Measurements from ENCODE around the gene E2F3.

GRCh38 chr6:20492099-20492498 lies 90.4 kb downstream of the E2F3 start:
- TF ChIP-seq, protein P1, sequence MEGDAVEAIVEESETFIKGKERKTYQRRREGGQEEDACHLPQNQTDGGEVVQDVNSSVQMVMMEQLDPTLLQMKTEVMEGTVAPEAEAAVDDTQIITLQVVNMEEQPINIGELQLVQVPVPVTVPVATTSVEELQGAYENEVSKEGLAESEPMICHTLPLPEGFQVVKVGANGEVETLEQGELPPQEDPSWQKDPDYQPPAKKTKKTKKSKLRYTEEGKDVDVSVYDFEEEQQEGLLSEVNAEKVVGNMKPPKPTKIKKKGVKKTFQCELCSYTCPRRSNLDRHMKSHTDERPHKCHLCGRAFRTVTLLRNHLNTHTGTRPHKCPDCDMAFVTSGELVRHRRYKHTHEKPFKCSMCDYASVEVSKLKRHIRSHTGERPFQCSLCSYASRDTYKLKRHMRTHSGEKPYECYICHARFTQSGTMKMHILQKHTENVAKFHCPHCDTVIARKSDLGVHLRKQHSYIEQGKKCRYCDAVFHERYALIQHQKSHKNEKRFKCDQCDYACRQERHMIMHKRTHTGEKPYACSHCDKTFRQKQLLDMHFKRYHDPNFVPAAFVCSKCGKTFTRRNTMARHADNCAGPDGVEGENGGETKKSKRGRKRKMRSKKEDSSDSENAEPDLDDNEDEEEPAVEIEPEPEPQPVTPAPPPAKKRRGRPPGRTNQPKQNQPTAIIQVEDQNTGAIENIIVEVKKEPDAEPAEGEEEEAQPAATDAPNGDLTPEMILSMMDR (IDR thresholded peaks at IDR 0.05; ENCODE audit: borderline replicate concordance, extremely low read depth, low read length, poor library complexity, severe bottlenecking) = no peak
- TF ChIP-seq EZH2 (IDR thresholded peaks at IDR 0.05; ENCODE audit: borderline replicate concordance, low read depth, low read length, severe bottlenecking) = no peak

All from DND-41 (cell line).